Measurements from ENCODE around the gene NHERF1.

DNA sequence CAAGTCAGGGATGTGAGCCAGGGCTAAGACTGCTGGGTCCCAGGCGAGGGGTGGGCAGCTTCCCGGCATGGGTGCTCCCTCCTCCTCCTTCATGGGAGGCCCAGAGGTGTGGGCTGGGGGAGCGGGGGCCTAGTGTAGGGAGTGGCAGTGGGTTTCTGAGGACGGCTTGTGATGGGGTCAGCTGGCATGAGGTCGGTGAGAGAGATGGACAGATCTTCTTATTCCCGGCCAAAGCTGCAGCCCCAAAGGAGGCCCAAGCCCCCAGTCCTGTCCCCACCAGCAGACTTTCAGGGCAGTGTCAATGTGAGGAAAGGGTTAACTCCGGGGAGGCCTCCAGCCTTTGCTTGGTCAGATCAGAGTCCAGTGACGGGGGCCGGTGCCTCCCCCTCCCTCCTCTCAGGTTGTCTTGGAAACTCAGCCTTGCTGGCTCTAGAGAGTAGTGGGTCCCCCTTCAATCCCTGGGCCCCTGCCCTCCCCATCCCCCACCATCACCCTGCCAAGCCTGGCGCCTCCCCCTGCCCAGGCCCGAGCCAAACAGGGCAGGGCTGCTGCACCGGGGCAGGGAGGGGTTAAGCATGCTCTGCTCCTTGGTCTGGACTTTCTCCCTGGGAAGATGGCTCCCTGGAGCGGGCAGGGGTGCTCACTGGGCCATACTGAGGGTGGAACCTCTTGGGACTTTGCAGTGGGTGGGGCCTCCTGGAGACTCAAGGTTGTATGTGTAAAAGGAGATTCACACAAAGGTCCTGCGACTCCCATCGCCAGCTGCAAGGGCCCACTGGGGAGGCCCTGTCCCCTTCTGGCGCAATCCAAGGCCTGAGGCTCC lies 15.3 kb downstream of the NHERF1 start:
- TF ChIP-seq EP300 (IDR thresholded peaks at IDR 0.05) = no peak
- TF ChIP-seq, protein P1, sequence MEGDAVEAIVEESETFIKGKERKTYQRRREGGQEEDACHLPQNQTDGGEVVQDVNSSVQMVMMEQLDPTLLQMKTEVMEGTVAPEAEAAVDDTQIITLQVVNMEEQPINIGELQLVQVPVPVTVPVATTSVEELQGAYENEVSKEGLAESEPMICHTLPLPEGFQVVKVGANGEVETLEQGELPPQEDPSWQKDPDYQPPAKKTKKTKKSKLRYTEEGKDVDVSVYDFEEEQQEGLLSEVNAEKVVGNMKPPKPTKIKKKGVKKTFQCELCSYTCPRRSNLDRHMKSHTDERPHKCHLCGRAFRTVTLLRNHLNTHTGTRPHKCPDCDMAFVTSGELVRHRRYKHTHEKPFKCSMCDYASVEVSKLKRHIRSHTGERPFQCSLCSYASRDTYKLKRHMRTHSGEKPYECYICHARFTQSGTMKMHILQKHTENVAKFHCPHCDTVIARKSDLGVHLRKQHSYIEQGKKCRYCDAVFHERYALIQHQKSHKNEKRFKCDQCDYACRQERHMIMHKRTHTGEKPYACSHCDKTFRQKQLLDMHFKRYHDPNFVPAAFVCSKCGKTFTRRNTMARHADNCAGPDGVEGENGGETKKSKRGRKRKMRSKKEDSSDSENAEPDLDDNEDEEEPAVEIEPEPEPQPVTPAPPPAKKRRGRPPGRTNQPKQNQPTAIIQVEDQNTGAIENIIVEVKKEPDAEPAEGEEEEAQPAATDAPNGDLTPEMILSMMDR (IDR thresholded peaks at IDR 0.05) = no peak

All from gastroesophageal sphincter (tissue), 3 donors.